Esophagus squamous epithelium (tissue), 4 donors: ENCODE measurements around the gene HPSE2.

ENCODE experiments used
- CTCF ChIP-seq, 6 experiments: fragments of 450-650 bp in 4 of 6; fragments of 200-600 bp in 2 of 6; sonication (generic) in 2 of 6; IDR thresholded peaks; one replicate each; pipeline ENCODE4 v1.5.1; 2016 to 2019; ENCODE audit warnings: antibody characterized with exemption in 6 of 6, mild to moderate bottlenecking in 4 of 6, moderate library complexity in 4 of 6
- POLR2A ChIP-seq, 4 donors: fragments of 450-650 bp; IDR thresholded peaks; one replicate each; pipeline ENCODE4 v1.6.1; 2017; ENCODE audit warnings: antibody characterized with exemption in 4 of 4, mild to moderate bottlenecking in 4 of 4, moderate library complexity in 3 of 4

DNA sequence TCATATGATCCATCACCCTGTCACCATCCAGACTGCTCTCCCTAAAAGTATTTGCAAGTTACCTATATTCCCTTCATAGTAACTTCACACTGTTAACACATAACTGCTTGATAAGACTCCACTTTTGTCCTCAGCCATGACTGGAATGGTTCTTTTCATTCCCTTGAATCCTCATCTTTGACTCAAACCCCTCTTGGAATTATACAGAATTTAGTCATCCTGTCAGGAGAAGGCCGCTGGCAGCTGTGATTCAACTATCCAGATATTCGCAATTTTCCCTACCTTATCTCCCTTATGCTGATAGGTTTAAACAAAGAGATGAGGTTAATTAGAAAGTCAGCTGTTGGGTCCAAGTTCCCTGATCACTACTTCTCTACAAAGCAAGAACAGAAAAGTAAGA lies 646.0 kb downstream of the HPSE2 start:
- TF ChIP-seq CTCF (IDR thresholded peaks at IDR 0.05) (no peak), POLR2A (IDR thresholded peaks at IDR 0.05) (no peak)
